ENCODE results near the gene LIPN. TPM values are rescaled to one million over a fixed set of nuclear protein-coding genes. Genes with fewer than 3 reads are reported as not detected.

The LIPN gene
- total and polyA plus RNA-seq, 2 donors (not counting 1 experiment from before 2014, with no cell fraction given): not detected

DNA sequence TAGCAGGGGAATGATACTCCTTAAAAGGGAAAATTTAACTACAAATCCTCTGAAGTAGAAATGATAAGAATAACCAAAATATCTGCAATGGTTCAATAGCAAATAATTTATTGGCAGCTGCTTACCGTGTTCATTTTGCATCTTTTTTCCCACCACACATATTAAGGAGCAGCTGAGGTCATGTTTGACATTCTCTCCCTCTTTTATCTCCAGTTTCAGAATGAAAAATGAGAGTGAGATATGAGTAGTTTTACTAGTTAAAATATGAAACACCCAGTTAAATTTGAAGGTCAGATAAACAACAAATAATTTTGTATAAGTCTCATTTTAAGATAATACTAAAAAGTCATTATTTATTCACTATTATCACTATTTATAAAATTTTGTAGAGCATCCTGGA, 3.1 kb downstream of the LIPN start:
- H3K4me3 ChIP-seq (replicated peaks in 1 of 4; ENCODE audit: control extremely low read depth in 1 of 4, insufficient read depth in 1 of 4, low read depth in 3 of 4, low read length in 4 of 4): no peak overlapping the region
- no peaks in the 10 kb centered on the region for H3K27me3 ChIP-seq (ENCODE audit: control insufficient read depth, insufficient read depth, low read length)
- no peak for DNase-seq (ENCODE audit: low read depth in 2 of 2)
- H3K36me3 ChIP-seq (ENCODE audit: control insufficient read depth, insufficient read depth, low read length): no peaks in the 10 kb centered on the region
- no peaks in the 10 kb centered on the region for H3K79me2 ChIP-seq (ENCODE audit: control insufficient read depth, insufficient read depth, low read length)
- no peaks in the 10 kb centered on the region for H3K4me1 ChIP-seq (ENCODE audit: control insufficient read depth, extremely low read depth, insufficient read depth, low read length)
- H3K4me2 ChIP-seq (ENCODE audit: extremely low read depth, insufficient read depth, low read length): no peak overlapping the region
- no peaks in the 10 kb centered on the region for H3K9me3 ChIP-seq (ENCODE audit: control insufficient read depth, insufficient read depth, low read depth, low read length)
- no peak overlapping the region for H3K9ac ChIP-seq (ENCODE audit: insufficient read depth, low read length)
- TF ChIP-seq EZH2 (IDR thresholded peaks at IDR 0.05; ENCODE audit: low read length, missing control alignments): no peak
- TF ChIP-seq, protein P1, sequence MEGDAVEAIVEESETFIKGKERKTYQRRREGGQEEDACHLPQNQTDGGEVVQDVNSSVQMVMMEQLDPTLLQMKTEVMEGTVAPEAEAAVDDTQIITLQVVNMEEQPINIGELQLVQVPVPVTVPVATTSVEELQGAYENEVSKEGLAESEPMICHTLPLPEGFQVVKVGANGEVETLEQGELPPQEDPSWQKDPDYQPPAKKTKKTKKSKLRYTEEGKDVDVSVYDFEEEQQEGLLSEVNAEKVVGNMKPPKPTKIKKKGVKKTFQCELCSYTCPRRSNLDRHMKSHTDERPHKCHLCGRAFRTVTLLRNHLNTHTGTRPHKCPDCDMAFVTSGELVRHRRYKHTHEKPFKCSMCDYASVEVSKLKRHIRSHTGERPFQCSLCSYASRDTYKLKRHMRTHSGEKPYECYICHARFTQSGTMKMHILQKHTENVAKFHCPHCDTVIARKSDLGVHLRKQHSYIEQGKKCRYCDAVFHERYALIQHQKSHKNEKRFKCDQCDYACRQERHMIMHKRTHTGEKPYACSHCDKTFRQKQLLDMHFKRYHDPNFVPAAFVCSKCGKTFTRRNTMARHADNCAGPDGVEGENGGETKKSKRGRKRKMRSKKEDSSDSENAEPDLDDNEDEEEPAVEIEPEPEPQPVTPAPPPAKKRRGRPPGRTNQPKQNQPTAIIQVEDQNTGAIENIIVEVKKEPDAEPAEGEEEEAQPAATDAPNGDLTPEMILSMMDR (conservative IDR thresholded peaks at IDR 0.05 in 1 of 2, IDR thresholded peaks at IDR 0.05 in 1 of 2; ENCODE audit: low read depth in 1 of 2, low read length in 2 of 2): no peak
- H2AFZ ChIP-seq (ENCODE audit: low read length): no peak overlapping the region
- no peaks in the 10 kb centered on the region for H4K20me1 ChIP-seq (ENCODE audit: control insufficient read depth, extremely low read depth, insufficient read depth, low read length)
- no peak overlapping the region for H3K27ac ChIP-seq (ENCODE audit: insufficient read depth, low read length)

DNA sequence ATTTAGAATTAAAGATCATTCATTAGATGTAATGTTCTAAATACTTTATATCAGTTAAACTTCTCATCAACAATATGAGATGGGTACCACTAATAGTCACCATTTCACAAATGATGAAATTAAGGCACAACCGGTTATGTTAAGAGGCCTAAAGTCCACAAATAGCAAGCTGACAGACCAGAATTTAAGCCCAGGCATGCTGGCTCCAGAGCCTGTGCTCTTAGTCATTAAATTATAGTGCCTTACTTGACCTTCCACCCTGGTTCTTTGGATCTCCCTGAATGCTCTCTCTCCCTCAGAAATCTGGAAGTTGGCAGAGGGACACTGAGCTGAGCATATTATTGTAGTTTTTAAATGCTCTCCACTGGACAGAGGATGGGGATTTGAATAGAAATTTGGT, 3.6 kb downstream of the LIPN start:
- no peaks in the 10 kb centered on the region for H3K36me3 ChIP-seq (ENCODE audit: control insufficient read depth, insufficient read depth, low read length)
- no peak overlapping the region for H3K27ac ChIP-seq (ENCODE audit: insufficient read depth, low read length)
- H3K4me1 ChIP-seq (ENCODE audit: control insufficient read depth, extremely low read depth, insufficient read depth, low read length): no peaks in the 10 kb centered on the region
- H3K9ac ChIP-seq (ENCODE audit: insufficient read depth, low read length): no peak overlapping the region
- H3K4me3 ChIP-seq (replicated peaks in 1 of 4; ENCODE audit: control extremely low read depth in 1 of 4, insufficient read depth in 1 of 4, low read depth in 3 of 4, low read length in 4 of 4): no peak overlapping the region
- no peaks in the 10 kb centered on the region for H3K27me3 ChIP-seq (ENCODE audit: control insufficient read depth, insufficient read depth, low read length)
- no peak overlapping the region for H2AFZ ChIP-seq (ENCODE audit: low read length)
- no peaks in the 10 kb centered on the region for H3K9me3 ChIP-seq (ENCODE audit: control insufficient read depth, insufficient read depth, low read depth, low read length)
- no peaks in the 10 kb centered on the region for H3K79me2 ChIP-seq (ENCODE audit: control insufficient read depth, insufficient read depth, low read length)
- no peak overlapping the region for H3K4me2 ChIP-seq (ENCODE audit: extremely low read depth, insufficient read depth, low read length)
- H4K20me1 ChIP-seq (ENCODE audit: control insufficient read depth, extremely low read depth, insufficient read depth, low read length): no peaks in the 10 kb centered on the region
- peak in 1 of 2 donors; percentile 5 for DNase-seq (ENCODE audit: low read depth in 2 of 2)
- TF ChIP-seq, protein P1 (conservative IDR thresholded peaks at IDR 0.05 in 1 of 2, IDR thresholded peaks at IDR 0.05 in 1 of 2; ENCODE audit: low read depth in 1 of 2, low read length in 2 of 2): no peak
- TF ChIP-seq EZH2 (IDR thresholded peaks at IDR 0.05; ENCODE audit: low read length, missing control alignments): no peak

DNA sequence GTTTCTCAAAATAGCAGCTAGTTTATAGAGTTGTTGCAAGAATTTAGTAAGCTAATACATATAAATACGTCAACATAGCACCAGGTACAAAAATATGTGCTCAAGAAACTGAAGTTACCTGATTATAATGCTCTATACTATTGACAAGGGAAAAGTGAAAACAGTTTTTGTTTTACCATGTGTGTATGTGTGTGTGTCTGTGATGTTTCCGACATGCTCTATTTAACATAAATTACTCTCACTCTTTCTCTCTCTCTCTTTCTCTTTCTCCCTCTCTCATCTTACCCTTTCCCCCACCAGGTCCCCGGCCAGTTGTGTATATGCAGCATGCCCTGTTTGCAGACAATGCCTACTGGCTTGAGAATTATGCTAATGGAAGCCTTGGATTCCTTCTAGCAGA, 4.3 kb downstream of the LIPN start:
- H3K4me3 ChIP-seq (replicated peaks in 1 of 4; ENCODE audit: control extremely low read depth in 1 of 4, insufficient read depth in 1 of 4, low read depth in 3 of 4, low read length in 4 of 4): no peak overlapping the region
- no peak overlapping the region for H3K4me2 ChIP-seq (ENCODE audit: extremely low read depth, insufficient read depth, low read length)
- DNase-seq (ENCODE audit: low read depth in 2 of 2): no peak
- no peaks in the 10 kb centered on the region for H3K36me3 ChIP-seq (ENCODE audit: control insufficient read depth, insufficient read depth, low read length)
- H3K9me3 ChIP-seq (ENCODE audit: control insufficient read depth, insufficient read depth, low read depth, low read length): no peaks in the 10 kb centered on the region
- TF ChIP-seq, protein P1 (conservative IDR thresholded peaks at IDR 0.05 in 1 of 2, IDR thresholded peaks at IDR 0.05 in 1 of 2; ENCODE audit: low read depth in 1 of 2, low read length in 2 of 2): no peak
- no peak for TF ChIP-seq EZH2 (IDR thresholded peaks at IDR 0.05; ENCODE audit: low read length, missing control alignments)
- no peaks in the 10 kb centered on the region for H3K79me2 ChIP-seq (ENCODE audit: control insufficient read depth, insufficient read depth, low read length)
- no peak overlapping the region for H2AFZ ChIP-seq (ENCODE audit: low read length)
- no peaks in the 10 kb centered on the region for H3K27me3 ChIP-seq (ENCODE audit: control insufficient read depth, insufficient read depth, low read length)
- H3K27ac ChIP-seq (ENCODE audit: insufficient read depth, low read length): no peak overlapping the region
- no peaks in the 10 kb centered on the region for H4K20me1 ChIP-seq (ENCODE audit: control insufficient read depth, extremely low read depth, insufficient read depth, low read length)
- no peak overlapping the region for H3K9ac ChIP-seq (ENCODE audit: insufficient read depth, low read length)
- H3K4me1 ChIP-seq (ENCODE audit: control insufficient read depth, extremely low read depth, insufficient read depth, low read length): no peaks in the 10 kb centered on the region
